Right atrium auricular region (tissue), 2 donors: ENCODE data around the gene POGZ. TPM values are rescaled to one million over a fixed set of nuclear protein-coding genes. Genes with fewer than 3 reads are reported as not detected.

Experiments
- DNase-seq: peaks from one replicate; pipeline ENCODE4 v3.0.0-alpha.2; 2019; ENCODE audit warnings: low spot score
- H3K27ac ChIP-seq, 2 donors: fragments of 200-600 bp; sonication (generic); 1 replicate in 1 of 2; 2 replicates in 1 of 2; pipeline ENCODE4 v1.5.1; 2016 to 2019
- H3K27me3 ChIP-seq, 2 donors: fragments of 200-600 bp; sonication (generic); one replicate each; pipeline versions ENCODE4 v1.5.1 to v1.6.0; 2017 to 2019
- H3K36me3 ChIP-seq: fragments of 200-600 bp; sonication (generic); one replicate; pipeline ENCODE4 v1.5.1; 2016
- H3K4me1 ChIP-seq, 2 donors: fragments of 200-600 bp; sonication (generic); one replicate each; pipeline versions ENCODE4 v1.5.1 to v1.6.0; 2017 to 2019
- H3K4me3 ChIP-seq, 2 donors: fragments of 200-600 bp; sonication (generic); 1 replicate in 1 of 2; 2 replicates in 1 of 2; pipeline ENCODE4 v1.5.1; 2017 to 2019; ENCODE audit warnings: mild to moderate bottlenecking in 1 of 2, moderate library complexity in 1 of 2
- H3K9me3 ChIP-seq, 2 donors: fragments of 200-600 bp; sonication (generic); one replicate each; pipeline ENCODE4 v1.5.1; 2019
- CTCF ChIP-seq, 2 donors: fragments of 200-600 bp; sonication (generic); IDR thresholded peaks; one replicate each; pipeline ENCODE4 v1.5.1; 2019; ENCODE audit warnings: antibody characterized with exemption in 2 of 2
- total RNA-seq, 2 donors: library from RNA; depleted of rRNA; stranded (reverse); fragments of >200 nt; gene quantifications; one replicate each; pipeline ENCODE4 v1.1.0, GENCODE V29; 2016

POGZ gene
- total RNA-seq, 2 donors from 2014 or later: 21.8 to 29.2 TPM

- Histone ChIP-seq H3K27me3 (no peaks in the 10 kb centered on the region), H3K36me3 (peaks cover 66% of the 10 kb centered on the region), H3K27ac (no peak overlapping the region), H3K9me3 (no peaks in the 10 kb centered on the region), H3K4me1 (no peaks in the 10 kb centered on the region), H3K4me3 (no peak overlapping the region)
- no peak for DNase-seq
- TF ChIP-seq CTCF (IDR thresholded peaks at IDR 0.05): no peak
These were observed 43.1 kb downstream of the POGZ start for GRCh38 chr1:151416231-151416630.

- H3K9me3 ChIP-seq: no peaks in the 10 kb centered on the region
- no peaks in the 10 kb centered on the region for H3K4me1 ChIP-seq
- no peak overlapping the region for H3K27ac ChIP-seq
- no peaks in the 10 kb centered on the region for H3K27me3 ChIP-seq
- H3K36me3 ChIP-seq: peaks cover 78% of the 10 kb centered on the region
- DNase-seq: no peak
- no peak overlapping the region for H3K4me3 ChIP-seq
- no peak for TF ChIP-seq CTCF (IDR thresholded peaks at IDR 0.05)
These were observed 47.4 kb downstream of the POGZ start for GRCh38 chr1:151411884-151412283.

- Histone ChIP-seq H3K4me3 (no peak overlapping the region), H3K27ac (no peak overlapping the region), H3K9me3 (no peaks in the 10 kb centered on the region), H3K36me3 (peaks cover 81% of the 10 kb centered on the region), H3K4me1 (no peaks in the 10 kb centered on the region), H3K27me3 (no peaks in the 10 kb centered on the region)
- no peak for DNase-seq
- no peak for TF ChIP-seq CTCF (IDR thresholded peaks at IDR 0.05)
These were observed 50.4 kb downstream of the POGZ start for GRCh38 chr1:151408891-151409290.

- no peak overlapping the region for H3K27ac ChIP-seq
- DNase-seq: no peak
- H3K27me3 ChIP-seq: no peaks in the 10 kb centered on the region
- no peak overlapping the region for H3K4me3 ChIP-seq
- TF ChIP-seq CTCF (IDR thresholded peaks at IDR 0.05): no peak
- peaks cover 91% of the 10 kb centered on the region for H3K36me3 ChIP-seq
- no peaks in the 10 kb centered on the region for H3K9me3 ChIP-seq
- no peaks in the 10 kb centered on the region for H3K4me1 ChIP-seq
These were observed 52.0 kb downstream of the POGZ start for GRCh38 chr1:151407304-151407703.

GRCh38 chr1:151406176-151406575, 53.1 kb downstream of the POGZ start:
- Histone ChIP-seq H3K4me1 (peaks cover 0 to 2% of the 10 kb centered on the region in 2 donors), H3K36me3 (peaks cover 91% of the 10 kb centered on the region), H3K27ac (peak overlapping the region in 1 of 2 donors; percentile 12), H3K27me3 (no peaks in the 10 kb centered on the region), H3K4me3 (no peak overlapping the region), H3K9me3 (no peaks in the 10 kb centered on the region)
- no peak for DNase-seq
- no peak for TF ChIP-seq CTCF (IDR thresholded peaks at IDR 0.05)

GRCh38 chr1:151405187-151405951, 53.9 kb downstream of the POGZ start:
- peaks cover 0 to 10% of the 10 kb centered on the region in 2 donors for H3K4me1 ChIP-seq
- no peaks in the 10 kb centered on the region for H3K27me3 ChIP-seq
- H3K36me3 ChIP-seq: peaks cover 91% of the 10 kb centered on the region
- H3K27ac ChIP-seq: peak overlapping the region in 1 of 2 donors; percentile 12
- TF ChIP-seq CTCF (IDR thresholded peaks at IDR 0.05): no peak
- no peak for DNase-seq
- H3K4me3 ChIP-seq: no peak overlapping the region
- no peaks in the 10 kb centered on the region for H3K9me3 ChIP-seq
